Inflammatory macrophage treated with lipopolysaccharide for 4 hours (primary cell): ENCODE data around the gene YPEL1.
A peak's percentile ranks its signal among the peaks of the same experiment; 100 is the strongest.

Experiments used
- DNase-seq: peaks from one replicate; pipeline ENCODE4 v3.0.0-alpha.2; 2020

YPEL1 gene

GRCh38 chr22:21652010-21652546 is 83.5 kb downstream of the YPEL1 start:
- peak; percentile 84 for DNase-seq

GRCh38 chr22:21651521-21652009 is 84.0 kb downstream of the YPEL1 start:
- DNase-seq: no peak

GRCh38 chr22:21650823-21651520 is 84.6 kb downstream of the YPEL1 start:
- DNase-seq: no peak

GRCh38 chr22:21650280-21650679 is 85.3 kb downstream of the YPEL1 start:
- DNase-seq: no peak
